Measurements from ENCODE around the gene ACAP2.
"Not testable (repeated sequence)": the region's sequence is repeated elsewhere in the genome, so short reads cannot be mapped to it uniquely, and the experiment has no call there.

ACAP2 gene, protein sequence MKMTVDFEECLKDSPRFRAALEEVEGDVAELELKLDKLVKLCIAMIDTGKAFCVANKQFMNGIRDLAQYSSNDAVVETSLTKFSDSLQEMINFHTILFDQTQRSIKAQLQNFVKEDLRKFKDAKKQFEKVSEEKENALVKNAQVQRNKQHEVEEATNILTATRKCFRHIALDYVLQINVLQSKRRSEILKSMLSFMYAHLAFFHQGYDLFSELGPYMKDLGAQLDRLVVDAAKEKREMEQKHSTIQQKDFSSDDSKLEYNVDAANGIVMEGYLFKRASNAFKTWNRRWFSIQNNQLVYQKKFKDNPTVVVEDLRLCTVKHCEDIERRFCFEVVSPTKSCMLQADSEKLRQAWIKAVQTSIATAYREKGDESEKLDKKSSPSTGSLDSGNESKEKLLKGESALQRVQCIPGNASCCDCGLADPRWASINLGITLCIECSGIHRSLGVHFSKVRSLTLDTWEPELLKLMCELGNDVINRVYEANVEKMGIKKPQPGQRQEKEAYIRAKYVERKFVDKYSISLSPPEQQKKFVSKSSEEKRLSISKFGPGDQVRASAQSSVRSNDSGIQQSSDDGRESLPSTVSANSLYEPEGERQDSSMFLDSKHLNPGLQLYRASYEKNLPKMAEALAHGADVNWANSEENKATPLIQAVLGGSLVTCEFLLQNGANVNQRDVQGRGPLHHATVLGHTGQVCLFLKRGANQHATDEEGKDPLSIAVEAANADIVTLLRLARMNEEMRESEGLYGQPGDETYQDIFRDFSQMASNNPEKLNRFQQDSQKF

DNA sequence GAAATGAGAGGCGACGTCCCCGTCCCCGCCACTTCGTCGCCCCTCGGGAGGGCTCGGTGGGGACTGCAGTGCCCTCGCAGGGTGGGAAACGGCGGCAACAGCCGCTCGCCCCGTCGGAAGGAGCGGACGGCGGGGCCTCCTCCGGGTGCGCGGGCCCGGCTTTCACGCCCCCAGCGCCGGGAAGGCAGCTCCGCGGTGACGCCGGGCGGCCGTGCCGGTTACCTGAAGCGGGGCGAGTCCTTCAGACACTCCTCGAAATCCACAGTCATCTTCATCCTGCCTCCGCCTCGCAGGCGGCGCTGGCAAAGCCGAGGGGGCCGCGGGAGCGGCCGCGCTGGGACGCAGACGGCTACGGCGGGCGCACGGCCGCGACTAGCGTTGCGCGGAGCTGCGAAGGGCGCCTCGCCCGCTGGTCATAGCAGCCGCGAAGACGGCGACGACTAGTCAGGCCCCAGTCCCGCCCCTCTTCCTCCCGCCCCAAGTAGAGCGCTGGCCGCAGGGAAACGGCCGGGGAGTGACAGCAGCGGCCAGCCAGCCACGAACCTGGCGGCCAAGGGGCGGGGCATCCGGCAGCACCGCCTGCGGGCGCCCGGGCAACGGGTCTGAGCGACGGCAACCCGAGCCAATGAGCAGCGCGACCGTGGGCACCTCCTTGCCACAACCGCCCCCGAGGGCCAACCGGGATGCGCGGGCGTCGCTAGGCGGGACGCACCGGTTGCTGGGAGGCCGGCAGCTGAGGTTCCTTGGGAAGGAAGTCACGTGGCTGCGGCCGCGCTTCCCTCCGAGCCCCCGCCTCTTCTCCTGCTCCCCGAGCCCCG lies at the start of gene ACAP2:
ACAP2 (minus strand) TSS at position 448 of the 818 bp plus-strand sequence; CDS start at position 275, 173 bp downstream.
- DNase-seq (ENCODE audit: low spot score) = peak; percentile 100

DNA sequence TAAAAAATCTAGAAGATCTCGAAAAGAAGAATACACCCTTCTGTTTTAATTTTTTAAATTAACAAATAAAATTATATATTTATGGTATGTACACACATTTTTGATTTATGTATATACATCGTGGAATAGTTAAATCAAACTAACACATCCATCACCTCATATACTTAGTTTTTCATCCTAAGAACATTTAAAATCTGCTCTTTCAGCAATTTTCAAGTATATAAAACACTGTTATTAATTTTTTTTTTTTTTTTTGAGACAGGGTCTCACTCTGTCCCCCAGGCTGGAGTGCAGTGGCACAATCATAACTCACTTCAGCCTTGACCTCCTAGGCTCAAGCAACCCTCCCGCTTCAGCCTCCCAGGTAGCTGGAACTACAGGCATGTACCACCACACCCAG lies 32.8 kb upstream of the ACAP2 start:
- DNase-seq (ENCODE audit: low spot score) = no peak

DNA sequence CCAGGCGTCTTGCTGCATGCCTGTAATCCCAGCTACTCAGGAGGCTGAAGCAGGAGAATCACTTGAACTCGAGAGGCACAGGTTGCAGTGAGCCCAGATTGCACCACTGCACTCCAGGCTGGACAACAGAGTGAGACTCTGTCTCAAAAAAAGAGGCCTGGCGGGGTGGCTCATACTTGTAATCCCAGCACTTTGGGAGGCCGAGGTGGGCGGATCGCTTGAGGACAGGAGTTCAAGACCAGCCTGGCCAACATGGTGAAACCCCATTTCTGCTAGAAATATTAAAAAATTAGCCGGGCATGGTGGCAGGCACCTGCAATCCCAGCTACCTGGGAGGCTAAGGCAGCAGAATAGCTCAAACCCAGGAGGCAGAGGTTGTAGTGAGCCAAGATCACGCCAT lies 32.3 kb upstream of the ACAP2 start:
- DNase-seq (ENCODE audit: low spot score) = not testable (repeated sequence)

DNA sequence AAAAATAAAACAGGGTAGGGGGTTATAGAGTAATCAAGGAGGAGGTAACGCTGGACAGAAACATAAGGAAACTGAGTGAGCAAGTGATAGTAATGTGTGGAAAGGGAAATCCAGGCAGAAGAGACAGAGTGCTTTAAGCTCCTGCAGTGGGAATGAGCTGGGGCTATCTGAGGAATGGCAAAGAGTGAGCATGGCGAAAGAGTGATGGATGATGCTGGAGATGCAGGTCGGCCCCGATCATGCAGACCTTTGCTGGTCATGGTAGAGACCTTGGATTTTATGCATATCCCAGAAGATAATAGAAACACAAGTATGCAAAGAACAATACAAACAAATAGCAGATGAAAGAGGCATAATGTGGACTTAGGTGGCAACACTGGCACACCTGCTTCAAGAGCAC lies 26.0 kb upstream of the ACAP2 start:
- no peak for DNase-seq (ENCODE audit: low spot score)

DNA sequence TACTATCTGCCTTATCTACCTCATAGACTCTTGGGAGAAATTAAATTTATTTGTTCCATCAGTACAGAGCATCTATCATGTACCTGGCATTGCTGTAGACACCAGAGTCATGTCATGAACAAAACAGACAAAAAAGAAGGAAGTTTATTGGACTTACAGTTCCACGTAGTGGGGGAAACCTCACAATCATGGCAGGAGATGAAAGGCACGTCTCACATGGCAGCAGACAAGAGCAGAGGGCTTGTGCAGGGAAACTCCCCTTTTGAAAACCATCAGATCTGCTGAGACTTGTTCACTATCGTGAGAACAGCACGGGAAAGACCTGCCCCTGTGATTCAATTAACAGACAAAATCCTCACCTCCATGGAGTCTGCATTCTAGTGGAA lies 25.6 kb upstream of the ACAP2 start:
- DNase-seq (ENCODE audit: low spot score) = no peak

DNA sequence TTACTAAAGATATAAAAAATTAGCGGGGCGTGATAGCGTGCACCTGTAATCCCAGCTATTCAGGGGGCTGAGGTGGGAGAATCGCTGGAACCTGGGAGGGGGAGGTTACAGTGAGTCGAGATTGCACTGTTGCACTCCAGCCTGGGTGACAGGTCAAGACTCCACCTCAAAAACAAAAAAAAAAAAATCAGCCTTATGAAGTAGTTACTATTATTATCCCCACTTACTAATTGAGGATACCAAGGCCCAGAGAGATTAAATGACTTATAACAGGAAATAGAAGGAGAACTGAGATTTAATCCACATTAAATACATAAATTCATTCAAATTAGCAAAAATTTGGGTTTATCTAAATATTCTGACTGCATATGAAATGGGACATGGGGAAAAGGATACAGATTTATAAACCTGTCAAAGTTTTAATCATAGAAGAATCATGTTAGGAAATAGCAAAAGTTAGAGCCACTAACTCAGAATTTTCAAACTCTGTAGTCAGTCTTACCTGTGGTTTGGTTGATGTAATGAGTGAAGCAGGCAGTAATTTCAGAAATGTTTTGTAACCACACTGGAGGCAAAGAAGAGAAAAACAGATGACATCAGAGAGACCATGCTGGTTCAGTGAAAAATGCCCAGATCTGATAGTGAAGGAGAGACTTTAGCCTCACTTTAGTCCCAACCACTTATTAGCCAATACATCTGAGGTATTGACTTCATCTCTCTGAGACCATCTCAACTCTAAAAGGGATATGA lies 25.0 kb upstream of the ACAP2 start:
- DNase-seq (ENCODE audit: low spot score) = no peak

DNA sequence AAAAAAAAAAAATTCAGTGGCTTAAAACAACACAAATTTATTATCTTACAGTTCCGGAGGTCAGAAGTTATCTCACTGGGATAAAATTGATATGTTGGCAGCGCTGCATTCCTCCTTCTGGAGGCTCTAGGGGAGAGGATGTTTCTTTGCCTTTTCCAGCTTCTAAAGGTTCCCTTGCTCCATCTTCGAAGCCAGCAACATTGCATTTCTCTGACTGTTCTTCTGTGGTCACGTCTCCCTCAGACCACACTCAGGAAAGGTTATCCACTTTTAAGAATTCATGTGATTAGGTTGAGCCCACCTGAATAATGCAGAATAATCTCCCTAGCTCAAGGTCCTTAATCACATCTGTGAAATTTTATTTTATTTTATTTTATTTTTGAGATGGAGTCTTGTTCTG lies 23.4 kb upstream of the ACAP2 start:
- no peak for DNase-seq (ENCODE audit: low spot score)

DNA sequence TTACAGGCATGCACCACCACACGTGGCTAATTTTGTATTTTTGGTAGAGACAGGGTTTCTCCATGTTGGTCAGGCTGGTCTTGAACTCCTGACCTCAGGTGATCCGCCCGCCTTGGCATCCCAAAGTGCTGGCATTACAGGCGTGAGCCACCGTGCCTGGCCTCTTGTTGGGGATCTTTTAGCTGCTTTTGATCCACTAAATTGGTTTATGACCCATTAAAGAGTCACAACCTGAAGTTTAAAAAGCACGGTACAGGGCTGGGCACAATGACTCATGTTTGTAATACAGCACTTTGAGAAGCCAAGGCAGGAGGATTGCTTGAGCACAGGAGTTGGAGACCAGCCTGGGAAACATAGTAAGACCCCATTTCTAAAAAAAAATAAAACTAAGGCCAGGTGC lies 20.1 kb upstream of the ACAP2 start:
- DNase-seq (ENCODE audit: low spot score) = not testable (repeated sequence)

DNA sequence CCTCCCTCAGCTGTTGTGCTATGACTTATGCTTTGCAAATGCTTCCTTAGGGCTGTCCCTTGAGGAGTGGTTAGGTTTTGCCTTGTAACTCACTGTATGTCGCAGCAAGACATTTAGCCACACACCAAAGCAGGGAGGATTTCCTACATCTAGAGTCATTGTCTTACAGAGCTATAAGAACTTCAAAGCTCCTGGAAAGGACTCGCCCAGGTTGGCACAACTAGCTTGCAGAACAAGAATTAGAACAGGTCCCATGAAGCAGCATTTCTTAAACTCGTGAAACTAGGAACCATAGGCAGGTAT lies 19.4 kb upstream of the ACAP2 start:
- no peak for DNase-seq (ENCODE audit: low spot score)

DNA sequence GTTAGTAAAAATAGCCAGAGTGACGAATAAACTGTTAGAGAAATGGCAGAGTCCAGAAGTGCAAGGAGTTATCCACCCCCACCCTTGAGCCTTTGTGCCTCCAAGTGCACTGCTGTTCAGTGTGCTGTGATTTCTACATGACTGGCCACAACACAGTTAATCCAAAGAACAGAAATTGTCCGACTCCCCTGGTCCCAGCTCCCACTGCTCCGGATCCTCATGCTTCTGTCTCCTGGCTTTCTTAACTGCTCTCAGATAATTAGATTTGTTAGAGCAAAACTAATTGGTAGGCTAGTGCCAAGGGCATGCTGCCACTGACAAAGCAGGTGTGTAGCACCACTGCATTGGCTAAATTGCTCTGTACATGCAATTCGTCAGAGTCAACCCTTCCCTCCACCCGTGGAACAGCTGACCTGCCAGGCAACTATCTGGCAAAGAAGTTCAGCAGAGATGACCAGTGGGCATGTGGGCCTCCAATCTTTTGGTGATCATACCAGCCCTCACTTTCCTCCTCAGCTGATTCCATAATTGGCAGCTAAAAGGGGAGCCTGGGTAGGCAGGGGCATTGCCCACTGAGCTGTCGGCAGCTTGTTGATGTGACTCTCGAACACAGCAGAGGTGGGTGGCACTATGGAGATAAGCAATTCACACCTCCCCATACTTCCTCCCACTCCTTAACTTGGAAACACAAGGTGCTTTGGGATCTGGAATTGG lies 18.9 kb upstream of the ACAP2 start:
- DNase-seq (ENCODE audit: low spot score) = no peak

DNA sequence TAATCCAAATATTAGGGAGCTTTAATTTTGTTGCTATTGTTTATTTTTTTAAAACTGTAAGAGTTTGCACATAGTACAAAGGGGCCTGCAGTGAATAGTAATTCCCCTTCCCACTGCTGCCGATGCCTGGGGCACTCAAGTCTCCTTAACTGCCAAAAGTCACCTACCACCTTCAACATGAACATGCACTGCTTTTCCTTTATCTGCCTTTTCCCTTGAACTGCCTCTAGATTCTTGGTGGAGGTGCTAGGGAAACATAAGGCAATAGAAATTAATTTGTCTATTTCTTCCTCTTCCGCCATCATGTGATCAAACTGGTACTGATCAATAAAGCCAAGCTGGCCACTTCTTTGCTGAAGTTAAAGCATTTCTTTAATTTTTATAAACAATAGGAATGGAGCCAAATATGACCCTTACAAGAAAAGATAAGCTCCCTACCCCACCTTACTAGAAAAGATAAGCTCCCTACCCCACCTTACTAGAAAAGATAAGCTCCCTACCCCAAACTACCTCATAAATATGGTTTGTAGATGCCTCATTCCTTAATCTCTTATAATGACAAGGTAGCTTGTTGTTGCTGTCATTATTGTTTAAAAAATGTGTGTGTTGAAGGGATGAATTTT lies 17.4 kb upstream of the ACAP2 start:
- DNase-seq (ENCODE audit: low spot score) = no peak

DNA sequence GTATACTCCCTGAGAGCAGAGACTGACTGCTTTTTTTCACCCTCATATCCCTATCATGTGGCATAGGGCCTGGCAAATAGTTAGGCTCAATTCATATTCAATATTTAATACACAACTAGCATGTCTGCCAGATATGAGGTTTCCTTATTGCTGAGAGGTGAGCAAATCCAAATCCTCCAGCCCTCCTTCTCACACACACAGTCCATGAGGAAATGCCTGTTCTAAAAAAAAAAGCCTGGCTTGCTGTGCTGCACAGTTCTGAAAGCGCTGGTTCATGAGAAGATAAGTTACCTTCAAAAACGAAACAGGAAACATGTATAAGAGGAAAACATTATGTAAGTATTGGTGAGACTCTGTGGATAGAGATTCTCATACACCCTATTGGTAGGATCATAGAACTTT lies 15.5 kb upstream of the ACAP2 start:
- DNase-seq (ENCODE audit: low spot score) = no peak

DNA sequence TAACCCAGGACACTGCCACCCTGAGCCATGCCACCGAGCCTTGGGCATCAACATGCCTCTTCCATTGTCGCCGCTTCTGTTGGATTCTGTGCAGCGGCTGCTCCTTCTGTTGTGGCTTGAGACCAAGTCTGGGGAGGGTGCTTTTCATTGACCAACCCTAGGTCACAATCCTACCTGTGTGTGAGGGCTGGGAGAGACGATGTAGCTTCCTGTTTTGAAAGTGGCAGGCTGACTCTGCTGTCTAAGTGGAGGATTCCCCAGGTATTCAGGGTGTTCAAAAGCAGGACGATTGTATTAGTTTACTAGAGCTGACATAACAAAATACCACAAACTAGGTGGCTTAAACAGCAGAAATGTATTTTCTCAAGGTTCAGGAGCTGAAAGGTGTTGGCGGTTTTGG lies 13.0 kb upstream of the ACAP2 start:
- no peak for DNase-seq (ENCODE audit: low spot score)

DNA sequence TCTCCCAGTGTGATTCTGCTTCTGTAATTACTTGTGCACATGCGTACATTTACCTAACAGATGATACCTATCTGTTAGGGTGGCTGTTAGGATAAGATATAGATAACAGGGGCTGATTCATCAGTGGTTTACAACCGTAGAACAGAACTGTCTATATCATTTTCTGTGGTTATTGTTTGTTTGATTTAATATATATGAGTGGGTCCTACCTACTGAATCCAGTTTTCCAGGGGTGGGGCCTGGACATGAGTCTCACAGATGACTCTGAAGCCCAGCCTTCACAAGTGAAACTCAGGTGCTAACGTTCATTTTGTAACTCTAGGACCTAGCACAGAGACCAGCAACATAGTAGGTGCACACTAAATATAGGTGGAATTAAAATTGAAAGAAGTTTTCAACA lies 10.4 kb upstream of the ACAP2 start:
- no peak for DNase-seq (ENCODE audit: low spot score)

DNA sequence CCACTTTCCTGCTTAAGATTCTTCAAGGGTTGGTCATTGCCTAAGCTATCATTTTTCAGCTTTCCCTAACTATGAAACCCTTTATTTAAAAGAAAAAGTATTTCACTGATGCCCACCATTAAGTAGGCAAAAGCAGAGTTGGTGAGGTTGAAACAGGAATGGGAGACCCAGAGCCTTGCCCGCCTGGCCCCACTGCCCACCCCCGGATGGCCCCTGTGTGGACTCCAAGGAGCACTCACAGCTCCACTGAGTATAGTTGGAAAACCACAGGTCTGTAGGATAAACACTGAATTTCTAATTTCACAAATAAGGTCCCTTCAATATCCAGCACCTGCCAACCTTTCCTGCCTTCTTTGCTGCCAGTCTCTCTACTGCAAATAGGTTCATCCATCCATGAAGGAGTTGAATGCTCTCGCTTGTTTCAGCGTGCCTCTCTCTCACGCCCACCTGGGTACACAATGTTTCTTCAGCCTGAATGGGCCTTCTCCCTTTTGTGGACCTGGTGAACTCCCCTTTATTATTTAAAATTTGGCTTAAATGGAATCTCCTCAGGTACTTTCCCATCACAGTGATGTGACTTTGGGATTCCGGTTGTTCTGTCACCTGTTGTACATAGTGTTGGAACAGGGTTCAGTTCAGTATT lies 8.7 kb upstream of the ACAP2 start:
- no peak for DNase-seq (ENCODE audit: low spot score)

DNA sequence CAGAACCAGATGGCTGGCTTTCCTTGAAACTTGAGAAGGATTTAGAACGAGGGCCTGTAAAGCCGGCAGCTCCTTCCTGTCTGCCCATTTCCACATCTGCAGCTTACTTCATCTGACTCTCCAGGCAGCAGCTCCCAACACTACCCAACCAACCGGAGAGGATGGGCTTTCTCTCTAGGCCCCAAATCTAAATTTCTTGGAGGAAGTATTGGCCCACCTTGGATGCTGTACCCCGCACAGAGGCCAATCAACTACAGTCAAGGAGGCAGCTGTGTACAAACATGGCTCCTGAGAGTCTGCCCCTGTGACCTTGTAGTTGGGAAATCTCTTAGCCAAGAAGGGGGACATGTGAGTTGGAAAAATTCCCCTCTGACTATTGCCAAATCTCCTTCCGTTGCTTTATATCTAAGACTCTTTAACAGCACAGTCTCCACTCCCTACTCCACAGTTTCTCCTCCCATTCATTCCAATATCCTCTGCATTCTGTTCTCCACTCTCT lies 8.0 kb upstream of the ACAP2 start:
- DNase-seq (ENCODE audit: low spot score) = no peak

DNA sequence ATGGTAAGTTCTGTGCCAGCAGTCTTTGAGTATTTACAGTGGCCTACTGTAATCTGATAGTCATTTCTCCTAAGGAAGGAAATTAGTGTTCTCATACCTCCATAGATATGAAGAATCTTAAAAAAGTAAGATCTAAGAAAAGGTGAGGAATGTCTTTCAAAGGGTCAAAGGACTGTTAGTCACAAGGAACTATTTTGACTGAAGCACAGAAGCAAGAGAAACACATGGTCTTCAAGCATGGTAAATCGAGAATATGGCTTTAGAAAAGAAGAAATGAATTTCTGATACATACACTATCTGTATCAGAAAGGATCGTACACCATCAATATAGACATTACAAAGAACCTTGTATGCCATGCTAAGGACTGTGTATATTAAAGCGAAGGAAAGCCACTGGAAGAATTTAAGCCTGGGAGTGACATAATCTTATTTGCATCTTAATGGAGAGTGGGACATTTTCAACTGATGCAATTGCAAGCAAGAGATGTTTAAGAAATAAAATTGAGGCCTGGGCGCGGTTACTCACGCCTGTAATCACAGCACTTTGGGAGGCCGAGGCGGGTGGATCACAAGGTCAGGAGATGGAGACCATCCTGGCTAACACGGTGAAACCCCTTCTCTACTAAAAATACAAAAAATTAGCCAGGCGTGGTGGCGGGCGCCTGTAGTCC lies 5.5 kb upstream of the ACAP2 start:
- DNase-seq (ENCODE audit: low spot score) = no peak

DNA sequence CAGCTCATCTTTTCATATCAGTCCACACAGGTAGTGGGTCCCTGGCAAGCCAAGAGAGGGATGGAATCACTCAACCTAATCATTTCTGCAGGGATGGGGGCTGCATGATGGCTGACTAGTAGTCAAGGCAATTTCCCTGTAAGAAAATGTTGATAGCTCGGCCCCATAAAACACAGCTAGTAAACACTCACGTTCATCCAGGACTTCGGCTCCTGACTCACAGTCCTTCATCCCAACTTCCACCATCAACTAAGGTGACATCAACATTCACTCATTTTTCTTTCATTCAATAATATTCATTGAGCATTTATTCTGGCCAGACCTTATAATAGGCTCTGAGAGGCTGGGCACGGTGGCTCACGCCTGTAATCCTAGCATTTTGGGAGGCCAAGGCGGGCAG lies 4.4 kb upstream of the ACAP2 start:
- DNase-seq (ENCODE audit: low spot score) = no peak

DNA sequence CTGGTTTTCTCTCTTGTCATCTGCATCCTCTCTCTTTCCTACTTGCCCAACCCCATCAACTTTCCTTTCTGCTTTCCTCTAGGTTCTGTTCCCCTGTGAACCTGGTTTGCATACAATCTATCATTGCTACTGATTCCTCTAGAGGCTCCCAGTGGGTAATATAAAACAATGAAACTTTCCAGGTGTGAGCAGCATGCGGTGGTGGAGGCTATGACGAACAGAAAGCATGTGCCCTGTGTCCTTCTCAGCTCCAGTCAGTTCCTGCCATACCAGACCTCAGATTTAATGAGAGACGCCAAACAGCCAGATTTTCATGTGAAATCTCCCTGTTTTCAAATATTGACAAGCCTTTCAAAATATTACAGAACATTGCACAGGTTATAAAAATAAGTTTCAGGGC lies 3.5 kb upstream of the ACAP2 start:
- no peak for DNase-seq (ENCODE audit: low spot score)

DNA sequence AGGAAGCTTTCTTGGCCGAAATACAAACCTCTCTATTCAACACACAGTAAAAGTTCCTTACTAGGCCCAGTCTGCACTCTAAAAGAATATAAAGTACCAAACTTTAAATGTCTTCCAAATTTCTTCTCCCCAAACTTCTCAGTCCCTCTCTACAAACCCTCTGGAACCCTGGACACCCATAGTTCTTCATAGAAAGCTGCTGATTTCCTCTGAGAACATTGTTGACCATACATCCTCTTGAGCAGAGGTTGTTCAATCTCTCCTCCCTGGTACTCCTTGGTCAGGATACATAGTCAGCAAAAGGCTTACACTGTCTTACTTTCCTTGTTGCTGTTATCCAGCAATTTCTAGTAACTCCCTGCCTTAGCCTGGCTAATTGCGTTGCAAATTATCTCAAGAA lies 3.1 kb upstream of the ACAP2 start:
- no peak for DNase-seq (ENCODE audit: low spot score)
